H9 (cell line): Measurements from ENCODE around the gene SORCS2. TPM values are rescaled to one million over a fixed set of nuclear protein-coding genes. Genes with fewer than 3 reads are reported as not detected.

Experiments
- DNase-seq: peaks from one replicate; pipeline ENCODE4 v3.0.0-alpha.2; 2017
- H2AFZ ChIP-seq: one replicate; pipeline ENCODE4 v1.6.1; 2013; ENCODE audit warnings: mild to moderate bottlenecking, low read length, control low read depth, moderate library complexity
- H2AK5ac ChIP-seq: 2 replicates; pipeline ENCODE4 v1.6.1; 2013; ENCODE audit warnings: low read length, control low read depth, mixed read lengths; ENCODE audit not compliant: insufficient read length
- H2BK120ac ChIP-seq: one replicate; pipeline ENCODE4 v1.6.1; 2013; ENCODE audit warnings: low read depth, mild to moderate bottlenecking, low read length, control low read depth, inconsistent platforms; ENCODE audit not compliant: poor library complexity, severe bottlenecking
- H2BK12ac ChIP-seq: 2 replicates; pipeline ENCODE4 v1.6.1; 2013; ENCODE audit warnings: low read length, control low read depth, mixed read lengths, low read depth; ENCODE audit not compliant: insufficient read length
- H2BK15ac ChIP-seq: 2 replicates; pipeline ENCODE4 v1.6.1; 2013; ENCODE audit warnings: low read depth, low read length, control low read depth
- H2BK20ac ChIP-seq: one replicate; pipeline ENCODE4 v1.6.1; 2013; ENCODE audit warnings: low read depth, mild to moderate bottlenecking, low read length, control low read depth, inconsistent platforms; ENCODE audit not compliant: poor library complexity, severe bottlenecking
- H2BK5ac ChIP-seq: 2 replicates; pipeline ENCODE4 v1.6.1; 2013; ENCODE audit warnings: low read length, control low read depth, mixed read lengths; ENCODE audit not compliant: insufficient read length
- H3K14ac ChIP-seq: 2 replicates; pipeline ENCODE4 v1.6.1; 2013; ENCODE audit warnings: low read length, control low read depth; ENCODE audit not compliant: insufficient read depth
- H3K18ac ChIP-seq: 2 replicates; pipeline ENCODE4 v1.6.1; 2013; ENCODE audit warnings: low read depth, mild to moderate bottlenecking, mixed read lengths, low read length, control low read depth; ENCODE audit not compliant: insufficient read length
- H3K23ac ChIP-seq: 2 replicates; pipeline ENCODE4 v1.6.1; 2013; ENCODE audit warnings: low read length, control low read depth, mixed read lengths, low read depth; ENCODE audit not compliant: insufficient read length
- H3K23me2 ChIP-seq: 2 replicates; pipeline ENCODE4 v1.6.1; 2013; ENCODE audit warnings: low read depth, mild to moderate bottlenecking, mixed read lengths, low read length, control low read depth; ENCODE audit not compliant: insufficient read length, poor library complexity, severe bottlenecking
- H3K27ac ChIP-seq: 2 replicates; pipeline ENCODE4 v1.5.1; 2013; ENCODE audit warnings: low read length, control low read depth, mixed read lengths, low read depth; ENCODE audit not compliant: insufficient read length
- H3K27me3 ChIP-seq: 2 replicates; pipeline ENCODE4 v1.6.1; 2013; ENCODE audit warnings: low read length, control low read depth, inconsistent platforms; ENCODE audit not compliant: insufficient read depth
- H3K4ac ChIP-seq: 2 replicates; pipeline ENCODE4 v1.6.1; 2013; ENCODE audit warnings: low read depth, mild to moderate bottlenecking, control low read depth, inconsistent platforms, low read length, moderate library complexity
- H3K4me1 ChIP-seq: 2 replicates; pipeline ENCODE4 v1.6.1; 2013; ENCODE audit warnings: low read length, control low read depth, inconsistent platforms; ENCODE audit not compliant: insufficient read depth
- H3K4me2 ChIP-seq: 2 replicates; pipeline ENCODE4 v1.6.1; 2013; ENCODE audit warnings: low read length, control low read depth, mixed read lengths; ENCODE audit not compliant: insufficient read length, insufficient read depth
- H3K56ac ChIP-seq: 2 replicates; pipeline ENCODE4 v1.6.1; 2013; ENCODE audit warnings: low read depth, mild to moderate bottlenecking, mixed read lengths, low read length, control low read depth; ENCODE audit not compliant: insufficient read length
- H3K79me1 ChIP-seq: 2 replicates; pipeline ENCODE4 v1.6.1; 2013; ENCODE audit warnings: low read depth, mild to moderate bottlenecking, moderate library complexity, low read length, control low read depth, inconsistent platforms; ENCODE audit not compliant: insufficient read depth, poor library complexity, severe bottlenecking
- H3K79me2 ChIP-seq: 2 replicates; pipeline ENCODE4 v1.6.1; 2013; ENCODE audit warnings: low read length, control low read depth, inconsistent platforms; ENCODE audit not compliant: insufficient read depth
- H3K9ac ChIP-seq: 2 replicates; pipeline ENCODE4 v1.6.1; 2013; ENCODE audit warnings: low read length, control low read depth, mixed read lengths; ENCODE audit not compliant: insufficient read length; ENCODE audit errors: extremely low read depth
- H3K9me3 ChIP-seq: one replicate; pipeline ENCODE4 v1.6.1; 2013; ENCODE audit warnings: low read depth, low read length, inconsistent platforms; ENCODE audit not compliant: control insufficient read depth
- H3T11ph ChIP-seq: one replicate; pipeline ENCODE4 v1.6.1; 2013; ENCODE audit warnings: mild to moderate bottlenecking, low read length, control low read depth, inconsistent platforms
- H4K20me1 ChIP-seq: one replicate; pipeline ENCODE4 v1.6.1; 2013; ENCODE audit not compliant: control insufficient read depth, insufficient read length, insufficient read depth
- H4K5ac ChIP-seq: 2 replicates; pipeline ENCODE4 v1.6.1; 2013; ENCODE audit warnings: low read depth, mild to moderate bottlenecking, mixed read lengths, low read length, control low read depth; ENCODE audit not compliant: insufficient read length
- H4K8ac ChIP-seq: replicated peaks from 2 replicates; pipeline ENCODE4 v1.6.1; 2013; ENCODE audit warnings: low read length, control low read depth, mixed read lengths, low read depth; ENCODE audit not compliant: insufficient read length
- H4K91ac ChIP-seq: 2 replicates; pipeline ENCODE4 v1.6.1; 2013; ENCODE audit warnings: low read depth, mild to moderate bottlenecking, moderate library complexity, mixed read lengths, low read length, control low read depth; ENCODE audit not compliant: insufficient read length
- H3K27ac Mint-ChIP-seq, 3 experiments: 2 replicates in 2 of 3; 3 replicates in 1 of 3; pipeline ENCODE4 v1.8.0; 2020 to 2021; ENCODE audit warnings: mixed read lengths in 3 of 3, mild to moderate bottlenecking in 1 of 3, moderate library complexity in 1 of 3
- H3K27me3 Mint-ChIP-seq: 2 replicates; pipeline ENCODE4 v1.8.0; 2021; ENCODE audit warnings: low read depth, mild to moderate bottlenecking, moderate library complexity, mixed read lengths
- H3K36me3 Mint-ChIP-seq, 3 experiments: 2 replicates in 2 of 3; 3 replicates in 1 of 3; pipeline ENCODE4 v1.8.0; 2020 to 2021; ENCODE audit warnings: low read depth in 3 of 3, mixed read lengths in 3 of 3; ENCODE audit not compliant: insufficient read depth in 1 of 3
- H3K4me1 Mint-ChIP-seq, 2 experiments: 2 replicates each; pipeline ENCODE4 v1.8.0; 2020; ENCODE audit warnings: mixed read lengths in 2 of 2
- H3K4me3 Mint-ChIP-seq, 2 experiments: 2 replicates in 1 of 2; 3 replicates in 1 of 2; pipeline ENCODE4 v1.8.0; 2020 to 2021; ENCODE audit warnings: mild to moderate bottlenecking in 2 of 2, mixed read lengths in 2 of 2, moderate library complexity in 1 of 2
- H3K9me3 Mint-ChIP-seq, 2 experiments: 2 replicates in 1 of 2; 3 replicates in 1 of 2; pipeline ENCODE4 v1.8.0; 2020; ENCODE audit warnings: mild to moderate bottlenecking in 2 of 2, mixed read lengths in 2 of 2, moderate library complexity in 1 of 2
- CTCF ChIP-seq: fragments of 200-600 bp; sonication (generic); conservative IDR thresholded peaks from 3 replicates; pipeline ENCODE4 v1.8.0; 2021; ENCODE audit warnings: antibody characterized with exemption, mild to moderate bottlenecking
- WGBS: extraction: QIAGEN DNeasy Blood & Tissue Kit; methylation state at CpG from one replicate; pipeline ENCODE4 v1.1.7; 2013; ENCODE audit warnings: missing lambda C conversion rate, low lambda C conversion rate, mixed read lengths; ENCODE audit not compliant: insufficient read length; ENCODE audit errors: extremely low coverage; 5-methylcytosine and 5-hydroxymethylcytosine counted together
- total RNA-seq: library from RNA; stranded (reverse); gene quantifications from 2 replicates; pipeline ENCODE4 v1.2.1, GENCODE V29; 2021

The SORCS2 gene
- total RNA-seq, 1 experiment from 2014 or later = 0.57 TPM

- no peak overlapping the region for H3K27ac Mint-ChIP-seq
- H3K18ac ChIP-seq = no peak overlapping the region
Observed at GRCh38 chr4:7673121-7673520, 480.8 kb downstream of the SORCS2 start.

More at GRCh38 chr4:7673121-7673520, 480.8 kb downstream of the SORCS2 start:
- H3K23me2 ChIP-seq = no peaks in the 10 kb centered on the region
- WGBS = no CpG with 5 or more reads among the region's 9 CpGs
- no peak overlapping the region for H3K23ac ChIP-seq
- Mint-ChIP-seq H3K9me3 (peaks cover 8 to 9% of the 10 kb centered on the region in 2 experiments; a peak in 4 of 5 replicates), H3K4me3 (no peak overlapping the region), H3K36me3 (peaks cover 0 to 6% (median 6%) of the 10 kb centered on the region in 3 experiments; a peak in 4 of 7 replicates), H3K4me1 (peaks cover 2 to 20% of the 10 kb centered on the region in 2 experiments), H3K27me3 (peaks cover 5% of the 10 kb centered on the region)
- no peak overlapping the region for H3K27ac ChIP-seq
- H2BK5ac ChIP-seq = no peak overlapping the region
- H3K27me3 ChIP-seq = no peaks in the 10 kb centered on the region
- no peaks in the 10 kb centered on the region for H4K20me1 ChIP-seq
- no peaks in the 10 kb centered on the region for H3K9me3 ChIP-seq
- no peak overlapping the region for H2AFZ ChIP-seq
- H3K4me1 ChIP-seq = no peaks in the 10 kb centered on the region
- no peak overlapping the region for H3K56ac ChIP-seq
- H4K5ac ChIP-seq = no peak overlapping the region
- H3K4ac ChIP-seq = no peak overlapping the region
- no peak overlapping the region for H4K8ac ChIP-seq
- H3K9ac ChIP-seq = no peak overlapping the region
- no peak overlapping the region for H2AK5ac ChIP-seq
- H3K79me1 ChIP-seq = no peaks in the 10 kb centered on the region
- TF ChIP-seq CTCF = no peak
- no peak overlapping the region for H3T11ph ChIP-seq
- DNase-seq = no peak
- no peak overlapping the region for H4K91ac ChIP-seq
- H3K14ac ChIP-seq = no peak overlapping the region
- H3K4me2 ChIP-seq = no peak overlapping the region
- no peak overlapping the region for H2BK15ac ChIP-seq
- no peak overlapping the region for H2BK20ac ChIP-seq
- no peak overlapping the region for H2BK12ac ChIP-seq
- H2BK120ac ChIP-seq = no peak overlapping the region
- H3K79me2 ChIP-seq = no peaks in the 10 kb centered on the region
